HepG2 (cell line): ENCODE results near the gene EVPLL. TPM values are rescaled to one million over a fixed set of nuclear protein-coding genes. Genes with fewer than 3 reads are reported as not detected.

Source experiments
- ATAC-seq: fragments of 200-7000 bp; cut with Tn5 transposase; 3 replicates; pipeline ENCODE4 v1.9.1; 2020; ENCODE audit warnings: mild to moderate bottlenecking, moderate library complexity
- BruUV-seq: library from RNA; stranded (reverse); fragments of 400-500 nt; replicated peaks from 2 replicates; lab custom pipeline; 2021; lab: Mats Ljungman, UMichigan
- CTCF ChIA-PET: fragments of 300-600 bp; formaldehyde crosslinking; extraction: SDS; loops from one replicate; lab custom pipeline; 2021; ENCODE audit warnings: low total read pairs, inconsistent platforms, low intra/inter-chr PET ratio; lab: Yijun Ruan, JAX
- POLR2A ChIA-PET: fragments of 350-600 bp; sonication (Branson Sonifier 250); formaldehyde crosslinking; loops from one replicate; lab custom pipeline; 2020; ENCODE audit warnings: antibody characterized with exemption, inconsistent platforms; lab: Yijun Ruan, JAX
- DNase-seq: peaks from one replicate; pipeline ENCODE4 v3.0.0-alpha.2; 2015; ENCODE audit warnings: low spot score
- FAIRE-seq: peaks from 3 replicates; lab custom pipeline; 2011; peaks lifted over from hg19 to GRCh38; lab: Jason Lieb, UNC
- H2AFZ ChIP-seq: one replicate; pipeline ENCODE4 v1.6.1; 2011; ENCODE audit warnings: low read length, inconsistent platforms
- H3K27ac ChIP-seq: fragments of 300-600 bp; 3 replicates; pipeline ENCODE4 v1.8.0; 2011; ENCODE audit warnings: mixed run types, mild to moderate bottlenecking, mixed read lengths, low read length, inconsistent platforms; ENCODE audit not compliant: insufficient read depth; ENCODE audit errors: extremely low read length
- H3K27me3 ChIP-seq, 2 experiments: fragments of 200-600 bp in 1 of 2; 2 replicates in 1 of 2; 3 replicates in 1 of 2; pipeline versions ENCODE4 v1.6.0 to v1.8.0; 2011; ENCODE audit warnings: low read length in 2 of 2, mild to moderate bottlenecking in 2 of 2, moderate library complexity in 2 of 2, inconsistent platforms in 1 of 2; ENCODE audit not compliant: insufficient read depth in 2 of 2, control insufficient read depth in 1 of 2
- H3K36me3 ChIP-seq, 2 experiments: fragments of 200-600 bp in 1 of 2; replicated peaks in 1 of 2; 2 replicates in 1 of 2; 3 replicates in 1 of 2; pipeline versions ENCODE4 v1.5.1 to v1.8.0; 2011; ENCODE audit warnings: low read length in 2 of 2, inconsistent platforms in 1 of 2; ENCODE audit not compliant: insufficient read depth in 2 of 2, control insufficient read depth in 1 of 2
- H3K4me1 ChIP-seq: 2 replicates; pipeline ENCODE4 v1.5.1; 2012; ENCODE audit warnings: low read length, inconsistent platforms; ENCODE audit not compliant: insufficient read depth
- H3K4me2 ChIP-seq: 2 replicates; pipeline ENCODE4 v1.6.0; 2011; ENCODE audit warnings: low read depth, low read length, inconsistent platforms
- H3K4me3 ChIP-seq, 3 experiments: fragments of 200-600 bp in 1 of 3; sonication (generic), shearing (Covaris generic) in 1 of 3; replicated peaks in 1 of 3; 2 replicates each; pipeline ENCODE4 v1.5.1; 2011 to 2016; ENCODE audit warnings: low read length in 3 of 3, inconsistent platforms in 2 of 3, low read depth in 2 of 3, mild to moderate bottlenecking in 2 of 3, control low read depth in 1 of 3, mixed read lengths in 1 of 3; ENCODE audit not compliant: insufficient read depth in 1 of 3
- H3K79me2 ChIP-seq: one replicate; pipeline ENCODE4 v1.6.1; 2011; ENCODE audit warnings: low read length, inconsistent platforms; ENCODE audit not compliant: insufficient read depth
- H3K9ac ChIP-seq: 2 replicates; pipeline ENCODE4 v1.6.0; 2011; ENCODE audit warnings: mild to moderate bottlenecking, low read depth, low read length, inconsistent platforms; ENCODE audit not compliant: insufficient read depth
- H3K9me3 ChIP-seq: 2 replicates; pipeline ENCODE4 v1.5.1; 2012; ENCODE audit warnings: mild to moderate bottlenecking, low read length
- H4K20me1 ChIP-seq: 2 replicates; pipeline ENCODE4 v1.6.0; 2011; ENCODE audit warnings: inconsistent platforms, mild to moderate bottlenecking, low read length, moderate library complexity; ENCODE audit not compliant: insufficient read depth
- CREM ChIP-seq, 2 experiments: sonication (generic) in 1 of 2; formaldehyde crosslinking in 1 of 2; IDR thresholded peaks; 2 replicates each; pipeline versions ENCODE4 v1.4.0 to v1.6.1; 2016 to 2020; ENCODE audit warnings: antibody characterized with exemption in 1 of 2, mild to moderate bottlenecking in 1 of 2, missing genetic modification reagents in 1 of 2
- KLF16 ChIP-seq, 2 experiments: sonication (generic) in 1 of 2; formaldehyde crosslinking in 1 of 2; IDR thresholded peaks; 2 replicates each; pipeline versions ENCODE4 v1.6.1 to v1.8.0; 2016 to 2023; ENCODE audit warnings: missing genetic modification reagents in 2 of 2, missing compliant biosample characterization in 1 of 2
- MZF1 ChIP-seq: sonication (generic); formaldehyde crosslinking; IDR thresholded peaks from 2 replicates; pipeline ENCODE4 v1.8.1; 2023; ENCODE audit warnings: mild to moderate bottlenecking, missing genetic modification reagents, borderline replicate concordance
- SNAI1 ChIP-seq: sonication (generic); formaldehyde crosslinking; IDR thresholded peaks from 2 replicates; pipeline ENCODE4 v1.5.0; 2020; ENCODE audit warnings: mild to moderate bottlenecking, missing genetic modification reagents, borderline replicate concordance
- TAF1 ChIP-seq: sonication (generic); formaldehyde crosslinking; IDR thresholded peaks from 2 replicates; pipeline ENCODE4 v1.4.0; 2020; ENCODE audit warnings: missing genetic modification reagents
- WIZ ChIP-seq: sonication (generic); formaldehyde crosslinking; IDR thresholded peaks from 2 replicates; pipeline ENCODE4 v1.5.1; 2020; ENCODE audit warnings: mild to moderate bottlenecking, missing genetic modification reagents
- ZFP36L2 ChIP-seq: sonication (generic); formaldehyde crosslinking; IDR thresholded peaks from 2 replicates; pipeline ENCODE4 v1.4.0; 2020; ENCODE audit warnings: missing genetic modification reagents
- ZNF547 ChIP-seq: sonication (generic); formaldehyde crosslinking; IDR thresholded peaks from 2 replicates; pipeline ENCODE4 v1.5.1; 2020; ENCODE audit warnings: mild to moderate bottlenecking, missing genetic modification reagents
- ZNF773 ChIP-seq: sonication (generic); formaldehyde crosslinking; IDR thresholded peaks from 2 replicates; pipeline ENCODE4 v1.4.0; 2020; ENCODE audit warnings: missing genetic modification reagents, borderline replicate concordance
- ZSCAN22 ChIP-seq: sonication (generic); formaldehyde crosslinking; IDR thresholded peaks from 2 replicates; pipeline ENCODE4 v1.4.0; 2020; ENCODE audit warnings: mild to moderate bottlenecking, missing genetic modification reagents
- WGBS: methylation state at CpG from one replicate; pipeline ENCODE4 v1.1.6; 2017; ENCODE audit warnings: low lambda C conversion rate; 5-methylcytosine and 5-hydroxymethylcytosine counted together
- in situ Hi-C: cut with HindIII; loops from 2 replicates; pipeline ENCODE4 v1.10.0; 2017; ENCODE audit warnings: low pct_unique_long_range_greater_than_20kb; ENCODE audit not compliant: extremely low pct_ligation_motif_present
- intact Hi-C: fragments of 100-400 bp; cut with micrococcal nuclease; formaldehyde crosslinking; loops from one replicate; pipeline ENCODE4 v1.10.0; 2022; ENCODE audit not compliant: unreplicated experiment
- polyA plus RNA-seq, 8 experiments: library from polyadenylated mRNA; depleted of rRNA in 3 of 8; stranded (reverse) in 7 of 8; unstranded in 1 of 8; fragments of >200 nt; fragmentation: Illumina TruSeq in 4 of 8; extraction: Trizol in 4 of 8; gene quantifications; 2 replicates each; pipeline versions ENCODE4 v1.2.1 to v1.2.3, GENCODE V29; 2011 to 2016; ENCODE audit warnings: low read depth in 4 of 8, missing spikeins in 1 of 8, mixed read lengths in 1 of 8; ENCODE audit not compliant: insufficient read depth in 1 of 8
- total RNA-seq, 5 experiments: library from RNA; depleted of rRNA; stranded (reverse); fragments of >200 nt; fragmentation: Illumina TruSeq; extraction: Trizol; gene quantifications; 2 replicates each; pipeline ENCODE4 v1.2.3, GENCODE V29; 2016; ENCODE audit warnings: low read depth in 1 of 5

Gene EVPLL
- total and polyA plus RNA-seq, 2 of the 13 experiments (the other 11 are each of a cell fraction or from before 2014, with no cell fraction given) = 0.07 TPM; not detected in 1

DNA sequence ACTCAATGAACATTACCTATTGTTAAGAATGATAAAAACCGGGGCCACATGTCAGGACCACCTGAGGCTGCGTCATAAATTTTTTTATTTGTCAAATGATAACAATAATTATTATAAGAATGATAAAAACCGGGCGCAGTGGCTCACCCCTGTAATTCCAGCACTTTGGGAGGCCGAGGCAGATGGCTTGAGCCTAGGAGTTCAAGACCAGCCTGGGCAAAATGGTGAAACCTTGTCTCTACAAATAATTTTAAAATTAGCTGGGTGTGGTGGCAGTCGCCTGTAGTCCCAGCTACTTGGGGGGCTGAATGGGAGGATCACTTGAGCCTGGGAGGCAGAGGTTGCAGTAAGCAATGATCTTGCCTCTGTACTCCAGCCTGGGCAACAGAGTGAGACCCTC is 13.4 kb upstream of the EVPLL start:
- DNase-seq (no peak), ATAC-seq (no peak), FAIRE-seq (no peak)
- no TSS peak for BruUV-seq
- TF ChIP-seq MZF1 (CRISPR knock-in tag) (no peak), SNAI1 (CRISPR knock-in tag) (no peak), KLF16 (CRISPR knock-in tag; IDR thresholded peaks at IDR 0.05) (no peak), CREM (IDR thresholded peaks at IDR 0.05) (no peak), CREM (CRISPR knock-in tag; IDR thresholded peaks at IDR 0.05) (no peak), ZNF547 (CRISPR knock-in tag) (no peak), ZSCAN22 (no peak), TAF1 (CRISPR knock-in tag) (no peak), ZFP36L2 (no peak), WIZ (CRISPR knock-in tag) (no peak), ZNF773 (CRISPR knock-in tag) (no peak)
- no peaks in the 10 kb centered on the region for H3K9me3 ChIP-seq
- POLR2A ChIA-PET = interaction anchor here (2.0 to 2.1 kb wide), 2 partner anchors 140 to 181 kb away, joined by 7 to 9 read pairs; partner anchors contain the start of gene ALKBH5
- H3K4me3 ChIP-seq = no peak overlapping the region
- no peaks in the 10 kb centered on the region for H3K36me3 ChIP-seq
- H4K20me1 ChIP-seq = no peaks in the 10 kb centered on the region
- H3K27me3 ChIP-seq = no peaks in the 10 kb centered on the region; a peak in 1 of 5 replicates
- 92% methylated on average over 6 of the region's 6 CpGs for WGBS
- H2AFZ ChIP-seq = no peak overlapping the region
- intact Hi-C loops = loop anchor here (10.0 kb wide), 1 partner anchor 49 kb away; the partner anchor contains the start of genes SMCR8 and TOP3A
- H3K4me2 ChIP-seq = no peak overlapping the region
- H3K4me1 ChIP-seq = peaks cover 20% of the 10 kb centered on the region
- CTCF ChIA-PET = no interaction called here
- H3K79me2 ChIP-seq = peaks cover 13% of the 10 kb centered on the region
- H3K27ac ChIP-seq = no peak overlapping the region
- in situ Hi-C loops = no loop called here
- no peak overlapping the region for H3K9ac ChIP-seq
